ENCODE data around the gene C1orf35.

DNA sequence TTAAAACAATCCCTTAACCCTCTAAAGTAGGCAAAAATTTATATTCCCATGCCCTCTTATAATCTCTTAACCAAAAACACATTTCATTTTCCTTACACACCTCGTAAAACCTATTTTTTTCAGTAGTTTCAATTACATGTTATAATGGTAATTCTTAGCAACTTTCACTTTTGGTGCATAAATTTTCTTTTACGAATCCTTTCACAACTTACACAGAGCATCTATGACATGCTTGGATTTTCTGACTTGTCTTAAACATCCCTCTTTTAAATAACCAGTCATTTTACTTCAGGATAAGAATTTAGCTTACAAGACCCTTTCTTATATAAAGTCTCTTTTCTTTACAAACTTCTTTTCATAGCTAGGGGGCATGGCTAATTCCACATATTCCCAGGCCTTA lies 14.9 kb upstream of the C1orf35 start:
- TF ChIP-seq, protein P1, sequence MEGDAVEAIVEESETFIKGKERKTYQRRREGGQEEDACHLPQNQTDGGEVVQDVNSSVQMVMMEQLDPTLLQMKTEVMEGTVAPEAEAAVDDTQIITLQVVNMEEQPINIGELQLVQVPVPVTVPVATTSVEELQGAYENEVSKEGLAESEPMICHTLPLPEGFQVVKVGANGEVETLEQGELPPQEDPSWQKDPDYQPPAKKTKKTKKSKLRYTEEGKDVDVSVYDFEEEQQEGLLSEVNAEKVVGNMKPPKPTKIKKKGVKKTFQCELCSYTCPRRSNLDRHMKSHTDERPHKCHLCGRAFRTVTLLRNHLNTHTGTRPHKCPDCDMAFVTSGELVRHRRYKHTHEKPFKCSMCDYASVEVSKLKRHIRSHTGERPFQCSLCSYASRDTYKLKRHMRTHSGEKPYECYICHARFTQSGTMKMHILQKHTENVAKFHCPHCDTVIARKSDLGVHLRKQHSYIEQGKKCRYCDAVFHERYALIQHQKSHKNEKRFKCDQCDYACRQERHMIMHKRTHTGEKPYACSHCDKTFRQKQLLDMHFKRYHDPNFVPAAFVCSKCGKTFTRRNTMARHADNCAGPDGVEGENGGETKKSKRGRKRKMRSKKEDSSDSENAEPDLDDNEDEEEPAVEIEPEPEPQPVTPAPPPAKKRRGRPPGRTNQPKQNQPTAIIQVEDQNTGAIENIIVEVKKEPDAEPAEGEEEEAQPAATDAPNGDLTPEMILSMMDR (IDR thresholded peaks at IDR 0.05), result no peak
- TF ChIP-seq POLR2A (IDR thresholded peaks at IDR 0.05), result no peak
